ENCODE data around the gene PUS1. TPM values are rescaled to one million over a fixed set of nuclear protein-coding genes. Genes with fewer than 3 reads are reported as not detected.

Gene PUS1
- total RNA-seq, 4 donors from 2014 or later = 14.7 to 23.3 (median 19.5) TPM

- 74% methylated on average over 23 of the region's 26 CpGs for WGBS
- Histone ChIP-seq H3K9me3 (no peaks in the 10 kb centered on the region), H3K4me3 (no peak overlapping the region), H3K27ac (replicated peaks in 1 of 4) (peak overlapping the region; percentile 95 to 99 (median 98)), H3K27me3 (no peaks in the 10 kb centered on the region), H3K4me1 (peaks cover 20 to 34% (median 28%) of the 10 kb centered on the region in 4 donors), H3K36me3 (peaks cover 0 to 5% (median under 1%) of the 10 kb centered on the region in 4 donors)
- no peak for DNase-seq (ENCODE audit: extremely low spot score)
- TF ChIP-seq POLR2A (IDR thresholded peaks at IDR 0.05; ENCODE audit: low read depth) (no peak), POLR2AphosphoS5 (IDR thresholded peaks at IDR 0.05) (no peak), EP300 (IDR thresholded peaks at IDR 0.05) (no peak)
- TF ChIP-seq, protein P1, sequence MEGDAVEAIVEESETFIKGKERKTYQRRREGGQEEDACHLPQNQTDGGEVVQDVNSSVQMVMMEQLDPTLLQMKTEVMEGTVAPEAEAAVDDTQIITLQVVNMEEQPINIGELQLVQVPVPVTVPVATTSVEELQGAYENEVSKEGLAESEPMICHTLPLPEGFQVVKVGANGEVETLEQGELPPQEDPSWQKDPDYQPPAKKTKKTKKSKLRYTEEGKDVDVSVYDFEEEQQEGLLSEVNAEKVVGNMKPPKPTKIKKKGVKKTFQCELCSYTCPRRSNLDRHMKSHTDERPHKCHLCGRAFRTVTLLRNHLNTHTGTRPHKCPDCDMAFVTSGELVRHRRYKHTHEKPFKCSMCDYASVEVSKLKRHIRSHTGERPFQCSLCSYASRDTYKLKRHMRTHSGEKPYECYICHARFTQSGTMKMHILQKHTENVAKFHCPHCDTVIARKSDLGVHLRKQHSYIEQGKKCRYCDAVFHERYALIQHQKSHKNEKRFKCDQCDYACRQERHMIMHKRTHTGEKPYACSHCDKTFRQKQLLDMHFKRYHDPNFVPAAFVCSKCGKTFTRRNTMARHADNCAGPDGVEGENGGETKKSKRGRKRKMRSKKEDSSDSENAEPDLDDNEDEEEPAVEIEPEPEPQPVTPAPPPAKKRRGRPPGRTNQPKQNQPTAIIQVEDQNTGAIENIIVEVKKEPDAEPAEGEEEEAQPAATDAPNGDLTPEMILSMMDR (IDR thresholded peaks at IDR 0.05) = no peak
- intact Hi-C loops (cut with DNase I) = no loop called here
Observed at GRCh38 chr12:131892711-131893604, 36.1 kb upstream of the PUS1 start.

- H3K27ac ChIP-seq (replicated peaks in 1 of 4) = peak overlapping the region; percentile 95 to 99 (median 98)
- no peak for DNase-seq (ENCODE audit: extremely low spot score)
- no peaks in the 10 kb centered on the region for H3K9me3 ChIP-seq
- H3K36me3 ChIP-seq = peaks cover 0 to 10% (median 7%) of the 10 kb centered on the region in 4 donors
- H3K4me1 ChIP-seq = peaks cover 24 to 42% (median 36%) of the 10 kb centered on the region in 4 donors
- 38% methylated on average over 15 of the region's 19 CpGs for WGBS
- intact Hi-C loops (cut with DNase I) = no loop called here
- no peaks in the 10 kb centered on the region for H3K27me3 ChIP-seq
- peak overlapping the region; percentile 67 to 82 (median 69) for H3K4me3 ChIP-seq
- TF ChIP-seq, protein P1 (IDR thresholded peaks at IDR 0.05) = no peak
- TF ChIP-seq POLR2A (IDR thresholded peaks at IDR 0.05; ENCODE audit: low read depth) = no peak
- TF ChIP-seq EP300 (IDR thresholded peaks at IDR 0.05) = no peak
- no peak for TF ChIP-seq POLR2AphosphoS5 (IDR thresholded peaks at IDR 0.05)
Observed at GRCh38 chr12:131893605-131894312, 35.3 kb upstream of the PUS1 start.

DNA sequence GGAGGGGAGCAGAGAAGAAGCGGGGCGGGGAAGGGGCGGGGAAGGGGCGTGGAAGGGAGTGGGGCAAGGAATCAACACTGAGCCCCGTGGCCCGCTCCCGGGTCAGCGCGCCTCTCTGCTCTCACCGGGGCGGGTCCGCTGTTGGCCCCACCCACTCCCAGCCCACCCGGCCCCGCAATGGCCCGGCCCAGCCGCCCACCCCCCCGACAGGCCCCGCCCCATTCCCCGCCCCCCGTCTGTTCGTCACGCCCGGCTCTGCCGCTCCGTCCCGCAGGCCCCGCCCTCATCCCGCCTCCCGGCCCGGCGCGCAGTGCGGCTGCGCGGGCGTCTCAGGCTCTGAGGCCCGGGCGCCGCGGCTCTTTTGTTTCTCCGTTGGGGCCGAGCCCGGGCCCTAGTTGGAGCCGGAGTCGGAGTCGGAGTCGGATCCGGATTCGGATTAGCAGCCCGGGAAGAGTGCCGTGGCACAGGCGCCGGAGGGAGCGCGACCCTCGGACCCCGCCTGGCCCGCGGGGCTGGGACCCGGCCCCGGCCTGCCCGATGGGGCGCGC is 34.7 kb upstream of the PUS1 start, which contains the start of gene ULK1:
TSS of gene ULK1 (plus strand) at position 310 of the 548 bp plus-strand sequence. CDS start 380 bp downstream, outside the sequence.
- DNase-seq (ENCODE audit: extremely low spot score) = peak; percentile 98
- 0% methylated on average over 4 of the region's 64 CpGs for WGBS
- Histone ChIP-seq H3K4me3 (peak within 1 kb of the TSS; percentile 67 to 82 (median 69)), H3K27ac (replicated peaks in 1 of 4) (peak within 1 kb of the TSS; percentile 95 to 99 (median 98)), H3K27me3 (no peaks in the 10 kb centered on the region), H3K4me1 (peaks cover 24 to 49% (median 41%) of the 10 kb centered on the region in 4 donors), H3K36me3 (peaks cover 0 to 16% (median 12%) of the 10 kb centered on the region in 4 donors), H3K9me3 (no peaks in the 10 kb centered on the region)
- intact Hi-C loops (cut with DNase I) = no loop called here
- TF ChIP-seq, protein P1 (IDR thresholded peaks at IDR 0.05) = no peak
- peak; percentile 95 for TF ChIP-seq POLR2AphosphoS5 (IDR thresholded peaks at IDR 0.05)
- peak; percentile 93 for TF ChIP-seq POLR2A (IDR thresholded peaks at IDR 0.05; ENCODE audit: low read depth)

DNA sequence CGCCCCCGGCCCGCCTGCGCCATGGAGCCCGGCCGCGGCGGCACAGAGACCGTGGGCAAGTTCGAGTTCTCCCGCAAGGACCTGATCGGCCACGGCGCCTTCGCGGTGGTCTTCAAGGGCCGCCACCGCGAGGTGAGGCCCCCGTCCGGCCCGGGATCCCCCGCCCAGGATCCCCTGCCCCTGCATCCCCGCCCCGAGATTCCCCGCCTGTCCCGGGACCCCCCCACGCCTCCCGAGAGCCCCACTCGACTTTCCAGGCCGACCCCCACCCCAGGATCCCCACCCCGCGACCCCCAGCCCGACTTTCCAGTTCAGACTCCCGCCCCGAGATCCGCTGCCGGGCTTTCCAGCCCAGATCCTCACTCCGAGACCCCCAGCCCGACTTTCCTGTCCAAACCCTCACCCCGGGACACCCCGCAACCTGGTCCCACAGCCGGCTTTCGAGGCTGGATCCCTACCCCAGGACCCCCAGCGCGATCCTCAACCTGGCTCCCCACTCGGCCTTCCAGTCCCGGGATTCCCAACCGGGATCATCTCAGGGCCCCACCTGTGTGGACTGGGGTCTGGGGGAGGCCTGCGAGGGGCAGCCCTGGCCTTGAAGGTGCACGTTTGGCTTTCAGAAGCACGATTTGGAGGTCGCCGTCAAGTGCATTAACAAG is 34.0 kb upstream of the PUS1 start:
- Histone ChIP-seq H3K4me3 (peak overlapping the region; percentile 67 to 82 (median 69)), H3K9me3 (no peaks in the 10 kb centered on the region), H3K27ac (replicated peaks in 1 of 4) (peak overlapping the region; percentile 95 to 99 (median 98)), H3K27me3 (no peaks in the 10 kb centered on the region), H3K4me1 (peaks cover 28 to 56% (median 49%) of the 10 kb centered on the region in 4 donors), H3K36me3 (peaks cover 0 to 20% (median 14%) of the 10 kb centered on the region in 4 donors)
- no peak for TF ChIP-seq POLR2AphosphoS5 (IDR thresholded peaks at IDR 0.05)
- TF ChIP-seq EP300 (IDR thresholded peaks at IDR 0.05) = no peak
- TF ChIP-seq POLR2A (IDR thresholded peaks at IDR 0.05; ENCODE audit: low read depth) = no peak
- TF ChIP-seq, protein P1 (IDR thresholded peaks at IDR 0.05) = no peak
- no peak for DNase-seq (ENCODE audit: extremely low spot score)
- intact Hi-C loops (cut with DNase I) = loop anchor here (5.0 kb wide), 1 partner anchor 52 kb away; the partner anchor contains the start of gene EP400
- 0% methylated on average over 7 of the region's 54 CpGs for WGBS

Measured in esophagus muscularis mucosa (tissue), 4 donors.